ENCODE data around the gene TSFM.

Gene TSFM

GRCh38 chr12:57765003-57765697 lies 17.4 kb upstream of the TSFM start:
- peak overlapping the region; percentile 47 for H3K4me3 ChIP-seq (ENCODE audit: low read depth, low read length)

GRCh38 chr12:57765698-57766463 lies 16.7 kb upstream of the TSFM start:
- H3K4me3 ChIP-seq (ENCODE audit: low read depth, low read length): no peak overlapping the region
- TF ChIP-seq CTCF (IDR thresholded peaks at IDR 0.05; ENCODE audit: borderline replicate concordance, insufficient read depth, low read depth, low read length): no peak

More at GRCh38 chr12:57765003-57765697, 17.4 kb upstream of the TSFM start:
- TF ChIP-seq CTCF (IDR thresholded peaks at IDR 0.05; ENCODE audit: borderline replicate concordance, insufficient read depth, low read depth, low read length): peak; percentile 54

- no peak within 1 kb of the TSS for H3K4me3 ChIP-seq (ENCODE audit: low read depth, low read length)
- TF ChIP-seq CTCF (IDR thresholded peaks at IDR 0.05; ENCODE audit: borderline replicate concordance, insufficient read depth, low read depth, low read length): no peak
Measured at GRCh38 chr12:57766464-57767304, 15.9 kb upstream of the TSFM start, which contains the start of gene CYP27B1. Gene CYP27B1 (minus strand): TSS chr12:57767078. CDS start chr12:57767041, 37 bp downstream.

- TF ChIP-seq CTCF (IDR thresholded peaks at IDR 0.05; ENCODE audit: borderline replicate concordance, insufficient read depth, low read depth, low read length): no peak
- H3K4me3 ChIP-seq (ENCODE audit: low read depth, low read length): no peak overlapping the region
Measured at GRCh38 chr12:57767305-57767698, 15.3 kb upstream of the TSFM start.

- no peak for TF ChIP-seq CTCF (IDR thresholded peaks at IDR 0.05; ENCODE audit: borderline replicate concordance, insufficient read depth, low read depth, low read length)
- H3K4me3 ChIP-seq (ENCODE audit: low read depth, low read length): no peak overlapping the region
Measured at GRCh38 chr12:57767876-57768275, 14.7 kb upstream of the TSFM start.

GRCh38 chr12:57769594-57769993 lies 13.0 kb upstream of the TSFM start:
- H3K4me3 ChIP-seq (ENCODE audit: low read depth, low read length): no peak overlapping the region
- TF ChIP-seq CTCF (IDR thresholded peaks at IDR 0.05; ENCODE audit: borderline replicate concordance, insufficient read depth, low read depth, low read length): no peak
